COR-L47 (cell line): ENCODE measurements around the gene TENT5C.

ENCODE experiments used
- DNase-seq: peaks from one replicate; lab custom pipeline; 2025; lab: John Stamatoyannopoulos, UW

The TENT5C gene

GRCh38 chr1:117592155-117592554 lies 13.7 kb upstream of the TENT5C start:
- DNase-seq: no peak

- DNase-seq: no peak
Observed at GRCh38 chr1:117594261-117594990, 11.4 kb upstream of the TENT5C start.

GRCh38 chr1:117596023-117596720 lies 9.7 kb upstream of the TENT5C start:
- DNase-seq: no peak

GRCh38 chr1:117598489-117598888 lies 7.4 kb upstream of the TENT5C start:
- no peak for DNase-seq

GRCh38 chr1:117599286-117600221 lies 6.3 kb upstream of the TENT5C start:
- peak; percentile 55 for DNase-seq

GRCh38 chr1:117600325-117600943 lies 5.4 kb upstream of the TENT5C start:
- no peak for DNase-seq

GRCh38 chr1:117600966-117601365 lies 4.9 kb upstream of the TENT5C start:
- no peak for DNase-seq

GRCh38 chr1:117602862-117603261 lies 3.0 kb upstream of the TENT5C start:
- no peak for DNase-seq

GRCh38 chr1:117605164-117605773 lies 579 bp upstream of the TENT5C start:
- no peak for DNase-seq

GRCh38 chr1:117606649-117607430 lies 992 bp downstream of the TENT5C start:
- DNase-seq: no peak

GRCh38 chr1:117607471-117607870 lies 1.6 kb downstream of the TENT5C start:
- no peak for DNase-seq

- DNase-seq: no peak
Observed at GRCh38 chr1:117608115-117608615, 2.3 kb downstream of the TENT5C start.

GRCh38 chr1:117608758-117609157 lies 2.9 kb downstream of the TENT5C start:
- DNase-seq: no peak

GRCh38 chr1:117609471-117609911 lies 3.6 kb downstream of the TENT5C start:
- DNase-seq: no peak

GRCh38 chr1:117610036-117610435 lies 4.2 kb downstream of the TENT5C start:
- no peak for DNase-seq

GRCh38 chr1:117611121-117611601 lies 5.3 kb downstream of the TENT5C start:
- no peak for DNase-seq

GRCh38 chr1:117611894-117612483 lies 6.1 kb downstream of the TENT5C start:
- no peak for DNase-seq

- no peak for DNase-seq
Observed at GRCh38 chr1:117612517-117613248, 6.8 kb downstream of the TENT5C start.

GRCh38 chr1:117613249-117613968 lies 7.6 kb downstream of the TENT5C start:
- no peak for DNase-seq
